ENCODE data around the gene CCDC51. TPM values are rescaled to one million over a fixed set of nuclear protein-coding genes. Genes with fewer than 3 reads are reported as not detected.
A peak's percentile ranks its signal among the peaks of the same experiment; 100 is the strongest.

CCDC51 gene
- total RNA-seq, 1 experiment from 2014 or later = 11.8 TPM

GRCh38 chr3:48436477-48436787 is 3.5 kb downstream of the CCDC51 start:
- Histone ChIP-seq H3K36me3 (ENCODE audit: insufficient read depth, low read length, poor library complexity, severe bottlenecking) (no peaks in the 10 kb centered on the region), H3K9me3 (ENCODE audit: low read depth, low read length, poor library complexity, severe bottlenecking) (no peaks in the 10 kb centered on the region), H3K27me3 (replicated peaks; ENCODE audit: insufficient read depth, low read depth, low read length, poor library complexity) (no peaks in the 10 kb centered on the region), H3K27ac (ENCODE audit: low read depth, low read length, poor library complexity, severe bottlenecking) (no peak overlapping the region), H3K4me1 (ENCODE audit: insufficient read depth, low read length, poor library complexity, severe bottlenecking) (no peaks in the 10 kb centered on the region), H3K4me3 (ENCODE audit: low read depth, low read length, poor library complexity, severe bottlenecking) (no peak overlapping the region)
- no TSS peak for BruUV-seq (replicated peaks)
- intact Hi-C loops (cut with micrococcal nuclease; ENCODE audit: unreplicated experiment) = loop anchor here (1.0 to 5.0 kb wide), 2 partner anchors 34 to 204 kb away; no protein-coding TSS in a partner anchor
- DNase-seq (ENCODE audit: low spot score) = no peak
- CTCF ChIA-PET = interaction anchor here (0.6 to 2.2 kb wide), 20 partner anchors 10 to 244 kb away, joined by 3 to 23 read pairs (median 4); partner anchors contain the start of genes ATRIP, PFKFB4 and ZNF589
- POLR2A ChIA-PET (ENCODE audit: low non-redundant PET) = no interaction called here
- TF ChIP-seq CTCF (conservative IDR thresholded peaks at IDR 0.05; ENCODE audit: low read depth, low read length) = no peak
- TF ChIP-seq EZH2 (IDR thresholded peaks at IDR 0.05; ENCODE audit: borderline replicate concordance, low read depth, low read length, poor library complexity, severe bottlenecking) = no peak

GRCh38 chr3:48435774-48436476 is 4.0 kb downstream of the CCDC51 start:
- Histone ChIP-seq H3K4me3 (ENCODE audit: low read depth, low read length, poor library complexity, severe bottlenecking) (no peak overlapping the region), H3K27me3 (replicated peaks; ENCODE audit: insufficient read depth, low read depth, low read length, poor library complexity) (no peaks in the 10 kb centered on the region), H3K4me1 (ENCODE audit: insufficient read depth, low read length, poor library complexity, severe bottlenecking) (no peaks in the 10 kb centered on the region), H3K9me3 (ENCODE audit: low read depth, low read length, poor library complexity, severe bottlenecking) (no peaks in the 10 kb centered on the region), H3K36me3 (ENCODE audit: insufficient read depth, low read length, poor library complexity, severe bottlenecking) (no peaks in the 10 kb centered on the region), H3K27ac (ENCODE audit: low read depth, low read length, poor library complexity, severe bottlenecking) (no peak overlapping the region)
- peak; percentile 98 for TF ChIP-seq CTCF (conservative IDR thresholded peaks at IDR 0.05; ENCODE audit: low read depth, low read length)
- TF ChIP-seq EZH2 (IDR thresholded peaks at IDR 0.05; ENCODE audit: borderline replicate concordance, low read depth, low read length, poor library complexity, severe bottlenecking) = no peak
- intact Hi-C loops (cut with micrococcal nuclease; ENCODE audit: unreplicated experiment) = loop anchor here (1.0 to 5.0 kb wide), 2 partner anchors 34 to 204 kb away; no protein-coding TSS in a partner anchor
- no TSS peak for BruUV-seq (replicated peaks)
- CTCF ChIA-PET = interaction anchor here (0.6 to 2.2 kb wide), 22 partner anchors 10 to 421 kb away, joined by 3 to 23 read pairs (median 4); partner anchors contain the start of genes ATRIP, PFKFB4 and ZNF589
- POLR2A ChIA-PET (ENCODE audit: low non-redundant PET) = interaction anchor here (0.5 kb wide), 1 partner anchor 71 kb away, joined by 4 read pairs; no protein-coding TSS in a partner anchor
- DNase-seq (ENCODE audit: low spot score) = peak; percentile 75

GRCh38 chr3:48435223-48435595 is 4.7 kb downstream of the CCDC51 start:
- Histone ChIP-seq H3K36me3 (ENCODE audit: insufficient read depth, low read length, poor library complexity, severe bottlenecking) (no peaks in the 10 kb centered on the region), H3K4me3 (ENCODE audit: low read depth, low read length, poor library complexity, severe bottlenecking) (no peak overlapping the region), H3K4me1 (ENCODE audit: insufficient read depth, low read length, poor library complexity, severe bottlenecking) (no peaks in the 10 kb centered on the region), H3K27ac (ENCODE audit: low read depth, low read length, poor library complexity, severe bottlenecking) (no peak overlapping the region), H3K9me3 (ENCODE audit: low read depth, low read length, poor library complexity, severe bottlenecking) (no peaks in the 10 kb centered on the region), H3K27me3 (replicated peaks; ENCODE audit: insufficient read depth, low read depth, low read length, poor library complexity) (no peaks in the 10 kb centered on the region)
- POLR2A ChIA-PET (ENCODE audit: low non-redundant PET) = no interaction called here
- no peak for DNase-seq (ENCODE audit: low spot score)
- intact Hi-C loops (cut with micrococcal nuclease; ENCODE audit: unreplicated experiment) = loop anchor here (5.0 kb wide), 1 partner anchor 33 kb away; no protein-coding TSS in a partner anchor
- no peak for TF ChIP-seq EZH2 (IDR thresholded peaks at IDR 0.05; ENCODE audit: borderline replicate concordance, low read depth, low read length, poor library complexity, severe bottlenecking)
- no peak for TF ChIP-seq CTCF (conservative IDR thresholded peaks at IDR 0.05; ENCODE audit: low read depth, low read length)
- no TSS peak for BruUV-seq (replicated peaks)
- CTCF ChIA-PET = interaction anchor here (1.3 to 2.2 kb wide), 6 partner anchors 16 to 241 kb away, joined by 3 to 23 read pairs (median 8); partner anchors contain the start of gene ZNF589
